ENCODE results near the gene TBX20.
"Not testable (repeated sequence)": the region's sequence is repeated elsewhere in the genome, so short reads cannot be mapped to it uniquely, and the experiment has no call there.

TBX20 gene

DNA sequence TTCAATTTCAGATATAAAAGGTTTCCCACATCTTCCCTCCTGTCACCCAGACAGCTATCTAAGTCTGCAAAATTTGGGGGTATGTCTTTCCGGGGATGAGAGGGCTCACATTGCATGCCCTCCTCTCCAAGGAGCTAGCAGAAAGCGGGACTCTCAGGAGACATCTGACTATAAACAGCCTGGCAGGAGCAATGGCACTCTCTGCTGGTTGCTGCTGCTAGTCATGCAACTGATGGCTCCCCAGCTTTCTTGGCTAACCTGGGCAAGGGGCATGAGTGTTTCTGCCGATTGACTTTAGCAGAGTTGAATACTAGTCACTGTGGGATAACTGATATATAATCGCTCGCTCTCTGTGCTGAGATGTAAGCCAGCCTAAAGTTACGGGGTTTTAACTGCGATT is 12.0 kb downstream of the TBX20 start:
- ChIA-PET POLR2A (no interaction called here), CTCF (interaction anchor here (1.0 kb wide), 1 partner anchor 391 kb away, joined by 3 read pairs; no protein-coding TSS in a partner anchor)
- no peak for TF ChIP-seq BCL11A (tag by site-specific recombination; IDR thresholded peaks at IDR 0.05; ENCODE audit: low read depth)
- no peak for TF ChIP-seq ZNF624 (tag by site-specific recombination; IDR thresholded peaks at IDR 0.05)
- TF ChIP-seq, protein P1, sequence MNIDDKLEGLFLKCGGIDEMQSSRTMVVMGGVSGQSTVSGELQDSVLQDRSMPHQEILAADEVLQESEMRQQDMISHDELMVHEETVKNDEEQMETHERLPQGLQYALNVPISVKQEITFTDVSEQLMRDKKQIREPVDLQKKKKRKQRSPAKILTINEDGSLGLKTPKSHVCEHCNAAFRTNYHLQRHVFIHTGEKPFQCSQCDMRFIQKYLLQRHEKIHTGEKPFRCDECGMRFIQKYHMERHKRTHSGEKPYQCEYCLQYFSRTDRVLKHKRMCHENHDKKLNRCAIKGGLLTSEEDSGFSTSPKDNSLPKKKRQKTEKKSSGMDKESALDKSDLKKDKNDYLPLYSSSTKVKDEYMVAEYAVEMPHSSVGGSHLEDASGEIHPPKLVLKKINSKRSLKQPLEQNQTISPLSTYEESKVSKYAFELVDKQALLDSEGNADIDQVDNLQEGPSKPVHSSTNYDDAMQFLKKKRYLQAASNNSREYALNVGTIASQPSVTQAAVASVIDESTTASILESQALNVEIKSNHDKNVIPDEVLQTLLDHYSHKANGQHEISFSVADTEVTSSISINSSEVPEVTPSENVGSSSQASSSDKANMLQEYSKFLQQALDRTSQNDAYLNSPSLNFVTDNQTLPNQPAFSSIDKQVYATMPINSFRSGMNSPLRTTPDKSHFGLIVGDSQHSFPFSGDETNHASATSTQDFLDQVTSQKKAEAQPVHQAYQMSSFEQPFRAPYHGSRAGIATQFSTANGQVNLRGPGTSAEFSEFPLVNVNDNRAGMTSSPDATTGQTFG (tag by site-specific recombination; IDR thresholded peaks at IDR 0.05; ENCODE audit: borderline replicate concordance) = no peak
- TF ChIP-seq, protein P2, sequence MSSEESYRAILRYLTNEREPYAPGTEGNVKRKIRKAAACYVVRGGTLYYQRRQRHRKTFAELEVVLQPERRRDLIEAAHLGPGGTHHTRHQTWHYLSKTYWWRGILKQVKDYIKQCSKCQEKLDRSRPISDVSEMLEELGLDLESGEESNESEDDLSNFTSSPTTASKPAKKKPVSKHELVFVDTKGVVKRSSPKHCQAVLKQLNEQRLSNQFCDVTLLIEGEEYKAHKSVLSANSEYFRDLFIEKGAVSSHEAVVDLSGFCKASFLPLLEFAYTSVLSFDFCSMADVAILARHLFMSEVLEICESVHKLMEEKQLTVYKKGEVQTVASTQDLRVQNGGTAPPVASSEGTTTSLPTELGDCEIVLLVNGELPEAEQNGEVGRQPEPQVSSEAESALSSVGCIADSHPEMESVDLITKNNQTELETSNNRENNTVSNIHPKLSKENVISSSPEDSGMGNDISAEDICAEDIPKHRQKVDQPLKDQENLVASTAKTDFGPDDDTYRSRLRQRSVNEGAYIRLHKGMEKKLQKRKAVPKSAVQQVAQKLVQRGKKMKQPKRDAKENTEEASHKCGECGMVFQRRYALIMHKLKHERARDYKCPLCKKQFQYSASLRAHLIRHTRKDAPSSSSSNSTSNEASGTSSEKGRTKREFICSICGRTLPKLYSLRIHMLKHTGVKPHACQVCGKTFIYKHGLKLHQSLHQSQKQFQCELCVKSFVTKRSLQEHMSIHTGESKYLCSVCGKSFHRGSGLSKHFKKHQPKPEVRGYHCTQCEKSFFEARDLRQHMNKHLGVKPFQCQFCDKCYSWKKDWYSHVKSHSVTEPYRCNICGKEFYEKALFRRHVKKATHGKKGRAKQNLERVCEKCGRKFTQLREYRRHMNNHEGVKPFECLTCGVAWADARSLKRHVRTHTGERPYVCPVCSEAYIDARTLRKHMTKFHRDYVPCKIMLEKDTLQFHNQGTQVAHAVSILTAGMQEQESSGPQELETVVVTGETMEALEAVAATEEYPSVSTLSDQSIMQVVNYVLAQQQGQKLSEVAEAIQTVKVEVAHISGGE (tag by site-specific recombination; conservative IDR thresholded peaks at IDR 0.05; ENCODE audit: low read depth) = no peak
- no peak for TF ChIP-seq ZNF202 (tag by site-specific recombination; IDR thresholded peaks at IDR 0.05; ENCODE audit: borderline replicate concordance)
- no peak for TF ChIP-seq RBAK (tag by site-specific recombination; IDR thresholded peaks at IDR 0.05)
- no peak for TF ChIP-seq ZNF155 (tag by site-specific recombination; IDR thresholded peaks at IDR 0.05)
- no peak for TF ChIP-seq EGR2 (tag by site-specific recombination; IDR thresholded peaks at IDR 0.05; ENCODE audit: low read depth)
- no peak for TF ChIP-seq ZNF664 (tag by site-specific recombination; IDR thresholded peaks at IDR 0.05)
- TF ChIP-seq ZNF521 (tag by site-specific recombination; IDR thresholded peaks at IDR 0.05) = no peak
- Histone ChIP-seq H3K4me1 (ENCODE audit: control insufficient read depth, insufficient read depth, low read length) (no peaks in the 10 kb centered on the region), H3K9me3 (ENCODE audit: control insufficient read depth, insufficient read depth, low read depth, low read length) (no peaks in the 10 kb centered on the region), H3K36me3 (ENCODE audit: control insufficient read depth in 2 of 2, insufficient read depth in 1 of 2, low read length in 2 of 2) (peaks cover 14 to 16% of the 10 kb centered on the region in 2 experiments), H3K4me3 (ENCODE audit: low read depth, low read length) (no peak overlapping the region), H3K27ac (ENCODE audit: extremely low read depth, low read depth, low read length) (no peak overlapping the region)

DNA sequence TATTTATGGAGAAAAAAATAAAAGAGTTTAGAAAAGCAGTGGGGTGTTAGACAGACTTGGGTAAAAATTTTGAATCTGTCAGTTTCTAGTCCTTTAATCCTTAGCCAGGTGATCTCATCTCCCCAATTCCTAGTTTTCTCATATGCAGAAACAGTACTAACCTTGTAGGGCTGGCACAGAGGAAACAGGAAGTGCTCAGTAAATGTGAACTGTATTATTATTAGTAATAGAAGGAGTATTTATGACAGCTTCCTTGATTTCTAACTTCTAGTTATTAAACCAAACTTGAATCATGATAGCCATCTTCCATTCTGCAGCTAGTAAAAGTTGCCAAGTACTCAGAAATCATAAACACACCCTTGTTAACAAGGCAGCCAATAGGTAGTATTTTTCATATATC is 12.5 kb downstream of the TBX20 start:
- TF ChIP-seq GLI2 (tag by site-specific recombination; IDR thresholded peaks at IDR 0.05; ENCODE audit: borderline replicate concordance, low read depth) = no peak
- no peak for TF ChIP-seq BCL11B (tag by site-specific recombination; IDR thresholded peaks at IDR 0.05; ENCODE audit: low read depth)
- TF ChIP-seq, protein P3, sequence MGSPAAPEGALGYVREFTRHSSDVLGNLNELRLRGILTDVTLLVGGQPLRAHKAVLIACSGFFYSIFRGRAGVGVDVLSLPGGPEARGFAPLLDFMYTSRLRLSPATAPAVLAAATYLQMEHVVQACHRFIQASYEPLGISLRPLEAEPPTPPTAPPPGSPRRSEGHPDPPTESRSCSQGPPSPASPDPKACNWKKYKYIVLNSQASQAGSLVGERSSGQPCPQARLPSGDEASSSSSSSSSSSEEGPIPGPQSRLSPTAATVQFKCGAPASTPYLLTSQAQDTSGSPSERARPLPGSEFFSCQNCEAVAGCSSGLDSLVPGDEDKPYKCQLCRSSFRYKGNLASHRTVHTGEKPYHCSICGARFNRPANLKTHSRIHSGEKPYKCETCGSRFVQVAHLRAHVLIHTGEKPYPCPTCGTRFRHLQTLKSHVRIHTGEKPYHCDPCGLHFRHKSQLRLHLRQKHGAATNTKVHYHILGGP (tag by site-specific recombination; IDR thresholded peaks at IDR 0.05) = no peak
- no peak for TF ChIP-seq ZNF114 (tag by site-specific recombination; IDR thresholded peaks at IDR 0.05)
- TF ChIP-seq ZNF530 (tag by site-specific recombination; IDR thresholded peaks at IDR 0.05; ENCODE audit: low read depth) = no peak
- Histone ChIP-seq H3K36me3 (ENCODE audit: control insufficient read depth in 2 of 2, insufficient read depth in 1 of 2, low read length in 2 of 2) (peaks cover 14 to 16% of the 10 kb centered on the region in 2 experiments), H3K4me3 (ENCODE audit: low read depth, low read length) (no peak overlapping the region), H3K27ac (ENCODE audit: extremely low read depth, low read depth, low read length) (no peak overlapping the region), H3K4me1 (ENCODE audit: control insufficient read depth, insufficient read depth, low read length) (no peaks in the 10 kb centered on the region), H3K9me3 (ENCODE audit: control insufficient read depth, insufficient read depth, low read depth, low read length) (no peaks in the 10 kb centered on the region)
- POLR2A ChIA-PET = no interaction called here
- CTCF ChIA-PET = no interaction called here

DNA sequence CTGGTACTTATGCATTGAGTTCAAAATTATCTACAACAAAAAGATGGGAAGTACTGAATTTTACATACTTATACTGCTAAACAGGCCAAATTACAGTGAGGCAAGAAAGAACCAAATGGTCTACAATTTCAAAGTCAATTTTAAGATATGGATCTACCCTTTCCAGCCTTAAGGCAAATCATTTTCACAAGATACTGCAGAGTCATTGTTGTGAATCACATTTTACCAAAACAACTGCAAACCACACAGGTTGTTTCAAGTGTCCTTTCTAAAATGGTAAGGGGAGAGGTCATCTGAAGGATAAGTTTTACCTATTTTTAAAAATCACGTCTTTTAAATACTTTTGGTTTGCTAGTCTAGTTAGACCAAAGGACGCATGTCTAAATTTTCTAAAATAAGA is 12.9 kb downstream of the TBX20 start:
- H3K4me1 ChIP-seq (ENCODE audit: control insufficient read depth, insufficient read depth, low read length); H3K9me3 ChIP-seq (ENCODE audit: control insufficient read depth, insufficient read depth, low read depth, low read length); H3K27ac ChIP-seq (ENCODE audit: extremely low read depth, low read depth, low read length); CTCF ChIA-PET; POLR2A ChIA-PET; H3K4me3 ChIP-seq (ENCODE audit: low read depth, low read length): not testable (repeated sequence)
- H3K36me3 ChIP-seq (ENCODE audit: control insufficient read depth in 2 of 2, insufficient read depth in 1 of 2, low read length in 2 of 2) = peaks cover 14 to 16% of the 10 kb centered on the region in 2 experiments

DNA sequence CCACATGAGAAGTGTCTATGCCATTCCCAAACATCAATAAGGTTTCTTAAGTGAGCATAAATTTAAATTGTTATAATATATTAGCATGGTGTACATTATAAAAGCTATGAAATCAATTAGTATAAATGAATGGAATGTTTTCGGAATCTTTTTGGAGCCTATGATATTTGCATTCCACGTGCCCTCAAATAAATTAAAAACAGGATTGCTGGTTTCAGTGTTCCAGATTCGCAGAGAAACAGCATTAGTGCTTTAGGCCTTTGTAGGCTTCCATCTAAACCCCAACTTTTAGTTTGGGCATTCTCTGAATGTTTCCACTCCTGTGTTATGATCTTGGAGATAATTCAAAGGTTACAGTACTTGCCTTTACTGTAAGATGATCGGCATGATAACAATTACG is 15.4 kb downstream of the TBX20 start:
- POLR2A ChIA-PET; H3K36me3 ChIP-seq (ENCODE audit: control insufficient read depth in 2 of 2, insufficient read depth in 1 of 2, low read length in 2 of 2); H3K4me1 ChIP-seq (ENCODE audit: control insufficient read depth, insufficient read depth, low read length); CTCF ChIA-PET; H3K27ac ChIP-seq (ENCODE audit: extremely low read depth, low read depth, low read length); H3K9me3 ChIP-seq (ENCODE audit: control insufficient read depth, insufficient read depth, low read depth, low read length); H3K4me3 ChIP-seq (ENCODE audit: low read depth, low read length): not testable (repeated sequence)

Measured in HEK293 (cell line).